IMR-90 (cell line): ENCODE measurements around the gene LBHD2.

ENCODE experiments used
- CTCF ChIP-seq: conservative IDR thresholded peaks from 2 replicates; pipeline ENCODE4 v1.5.1; 2012; ENCODE audit warnings: mild to moderate bottlenecking, low read depth, low read length, improper control_type of control experiment
- POLR2A ChIP-seq: IDR thresholded peaks from 2 replicates; pipeline ENCODE4 v1.6.1; 2012; ENCODE audit warnings: mild to moderate bottlenecking, low read depth, low read length

- no peak for TF ChIP-seq POLR2A
- no peak for TF ChIP-seq CTCF
These were observed 46.2 kb downstream of the LBHD2 start for GRCh38 chr14:103130017-103130764.
